ENCODE data around the gene RILPL2. TPM values are rescaled to one million over a fixed set of nuclear protein-coding genes. Genes with fewer than 3 reads are reported as not detected.
"Not testable (repeated sequence)": the region's sequence is repeated elsewhere in the genome, so short reads cannot be mapped to it uniquely, and the experiment has no call there.

RILPL2 gene
- total RNA-seq, 5 donors from 2014 or later (not counting 1 experiment from before 2014, with no cell fraction given), result 6.0 to 10.2 (median 7.1) TPM

DNA sequence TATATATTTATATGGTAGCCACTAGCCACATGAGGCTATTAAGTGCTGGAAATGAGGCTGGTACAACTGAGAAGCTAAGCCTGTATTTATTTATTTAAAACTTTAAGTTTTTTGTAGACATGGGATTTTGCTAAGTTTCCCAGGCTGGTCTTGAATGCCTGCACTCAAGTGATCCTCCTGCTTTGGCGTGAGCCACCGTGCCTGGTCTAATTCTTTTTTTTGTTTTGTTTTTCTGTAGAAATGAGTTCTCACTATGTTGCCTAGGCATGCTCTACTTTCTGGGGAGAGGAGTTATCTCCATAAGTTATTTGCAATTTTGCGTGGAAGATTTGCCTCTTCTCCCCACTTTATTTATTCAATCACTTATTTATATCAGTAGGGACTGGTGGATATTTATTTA is 16.7 kb upstream of the RILPL2 start:
- POLR2A ChIA-PET, result no interaction called here
- CTCF ChIA-PET, result interaction anchor here in 1 of 2 donors (0.7 kb wide), 1 partner anchor 250 kb away, joined by 3 read pairs; no protein-coding TSS in a partner anchor
- H3K27me3 ChIP-seq (replicated peaks in 1 of 2; ENCODE audit: control insufficient read depth in 2 of 2, extremely low read depth in 1 of 2, insufficient read depth in 2 of 2, low read length in 1 of 2), result no peaks in the 10 kb centered on the region
- no peaks in the 10 kb centered on the region for H3K36me3 ChIP-seq (ENCODE audit: control insufficient read depth in 2 of 2, extremely low read depth in 1 of 2, insufficient read depth in 1 of 2, low read length in 1 of 2)
- no peak overlapping the region for H3K27ac ChIP-seq (ENCODE audit: low read length)
- H3K27ac Mint-ChIP-seq, result no peak overlapping the region
- H3K36me3 Mint-ChIP-seq, result no peaks in the 10 kb centered on the region
- peaks cover 0 to 14% of the 10 kb centered on the region in 2 experiments for H3K4me1 ChIP-seq (ENCODE audit: control insufficient read depth in 1 of 2, extremely low read depth in 1 of 2, insufficient read depth in 2 of 2, low read length in 2 of 2)
- no peaks in the 10 kb centered on the region for H3K9me3 ChIP-seq
- no peaks in the 10 kb centered on the region for H3K9me3 Mint-ChIP-seq
- DNase-seq (peak in 1 of 35 experiments; percentile 17), ATAC-seq (replicated peaks in 1 of 4) (no peak)
- H3K4me1 Mint-ChIP-seq, result peaks cover 14 to 18% (median 16%) of the 10 kb centered on the region in 3 donors
- 92% methylated on average over 2 of the region's 3 CpGs for WGBS (ENCODE audit: insufficient coverage)
- H3K4me3 ChIP-seq (ENCODE audit: control insufficient read depth in 1 of 2, extremely low read depth in 1 of 2, low read length in 1 of 2), result no peak overlapping the region
- H3K4me3 Mint-ChIP-seq, result no peak overlapping the region
- no peaks in the 10 kb centered on the region for H3K27me3 Mint-ChIP-seq

DNA sequence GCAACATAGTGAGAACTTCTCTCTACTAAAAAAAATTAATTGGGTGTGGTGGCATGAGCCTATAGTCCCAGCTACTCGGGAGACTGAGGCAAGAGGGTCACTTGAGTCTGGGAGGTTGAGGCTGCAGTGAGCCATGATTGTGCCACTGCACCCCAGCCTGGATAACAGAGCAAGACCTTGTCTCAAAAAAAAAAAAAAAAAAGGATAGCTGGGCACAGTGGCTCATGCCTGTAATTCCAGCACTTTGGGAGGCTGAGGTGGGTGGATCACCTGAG is 15.7 kb upstream of the RILPL2 start:
- not testable (repeated sequence) for H3K36me3 Mint-ChIP-seq; H3K4me3 ChIP-seq (ENCODE audit: control insufficient read depth in 1 of 2, extremely low read depth in 1 of 2, low read length in 1 of 2); ATAC-seq (replicated peaks in 1 of 4); H3K4me3 Mint-ChIP-seq; H3K9me3 Mint-ChIP-seq; H3K27ac ChIP-seq (ENCODE audit: low read length); DNase-seq; H3K36me3 ChIP-seq (ENCODE audit: control insufficient read depth in 2 of 2, extremely low read depth in 1 of 2, insufficient read depth in 1 of 2, low read length in 1 of 2); H3K9me3 ChIP-seq; H3K27me3 ChIP-seq (replicated peaks in 1 of 2; ENCODE audit: control insufficient read depth in 2 of 2, extremely low read depth in 1 of 2, insufficient read depth in 2 of 2, low read length in 1 of 2); H3K27me3 Mint-ChIP-seq; H3K27ac Mint-ChIP-seq
- H3K4me1 ChIP-seq (ENCODE audit: control insufficient read depth in 1 of 2, extremely low read depth in 1 of 2, insufficient read depth in 2 of 2, low read length in 2 of 2), result peaks cover 0 to 17% of the 10 kb centered on the region in 2 experiments
- WGBS (ENCODE audit: insufficient coverage), result no CpG with 5 or more reads among the region's 1 CpG
- peaks cover 17 to 22% (median 18%) of the 10 kb centered on the region in 3 donors for H3K4me1 Mint-ChIP-seq
- POLR2A ChIA-PET, result interaction anchor here (0.6 to 0.7 kb wide), 5 partner anchors 8 to 1357 kb away, joined by 3 to 7 read pairs (median 3); no protein-coding TSS in a partner anchor
- CTCF ChIA-PET, result interaction anchor here in 1 of 2 donors (0.7 kb wide), 1 partner anchor 1222 kb away, joined by 4 read pairs; no protein-coding TSS in a partner anchor

DNA sequence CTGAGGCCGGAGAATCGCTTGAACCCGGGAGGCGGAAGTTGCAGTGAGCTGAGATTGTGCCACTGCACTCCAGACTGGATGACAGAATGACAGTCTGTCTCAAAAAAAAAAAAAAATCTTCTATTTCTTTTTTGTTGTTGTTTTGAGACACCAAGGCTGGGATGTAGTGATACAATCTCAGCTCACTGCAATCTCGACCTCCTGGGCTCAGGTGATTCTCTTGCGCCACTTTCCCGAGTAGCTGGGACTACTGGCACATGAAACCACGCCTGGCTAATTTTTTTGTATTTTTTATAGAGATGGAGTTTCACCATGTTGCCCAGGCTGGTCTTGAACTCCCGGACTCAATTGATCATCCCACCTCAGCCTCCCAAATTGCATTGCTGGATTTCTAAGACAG is 14.2 kb upstream of the RILPL2 start:
- Histone ChIP-seq H3K27me3 (replicated peaks in 1 of 2; ENCODE audit: control insufficient read depth in 2 of 2, extremely low read depth in 1 of 2, insufficient read depth in 2 of 2, low read length in 1 of 2) (no peaks in the 10 kb centered on the region), H3K9me3 (no peaks in the 10 kb centered on the region), H3K4me3 (ENCODE audit: control insufficient read depth in 1 of 2, extremely low read depth in 1 of 2, low read length in 1 of 2) (no peak overlapping the region), H3K36me3 (ENCODE audit: control insufficient read depth in 2 of 2, extremely low read depth in 1 of 2, insufficient read depth in 1 of 2, low read length in 1 of 2) (no peaks in the 10 kb centered on the region), H3K4me1 (ENCODE audit: control insufficient read depth in 1 of 2, extremely low read depth in 1 of 2, insufficient read depth in 2 of 2, low read length in 2 of 2) (peaks cover 4 to 28% of the 10 kb centered on the region in 2 experiments), H3K27ac (ENCODE audit: low read length) (no peak overlapping the region)
- 100% methylated on average over 1 of the region's 9 CpGs for WGBS (ENCODE audit: insufficient coverage)
- no peaks in the 10 kb centered on the region for H3K9me3 Mint-ChIP-seq
- no peak for ATAC-seq (replicated peaks in 1 of 4)
- DNase-seq, result no peak
- peaks cover 26 to 31% (median 27%) of the 10 kb centered on the region in 3 donors for H3K4me1 Mint-ChIP-seq
- ChIA-PET CTCF (interaction anchor here in 1 of 2 donors (0.6 kb wide), 1 partner anchor 89 kb away, joined by 3 read pairs; no protein-coding TSS in a partner anchor), POLR2A (no interaction called here)
- H3K36me3 Mint-ChIP-seq, result no peaks in the 10 kb centered on the region
- H3K27me3 Mint-ChIP-seq, result no peaks in the 10 kb centered on the region
- H3K27ac Mint-ChIP-seq, result peak overlapping the region in 1 of 2 donors; percentile 63
- H3K4me3 Mint-ChIP-seq, result no peak overlapping the region

DNA sequence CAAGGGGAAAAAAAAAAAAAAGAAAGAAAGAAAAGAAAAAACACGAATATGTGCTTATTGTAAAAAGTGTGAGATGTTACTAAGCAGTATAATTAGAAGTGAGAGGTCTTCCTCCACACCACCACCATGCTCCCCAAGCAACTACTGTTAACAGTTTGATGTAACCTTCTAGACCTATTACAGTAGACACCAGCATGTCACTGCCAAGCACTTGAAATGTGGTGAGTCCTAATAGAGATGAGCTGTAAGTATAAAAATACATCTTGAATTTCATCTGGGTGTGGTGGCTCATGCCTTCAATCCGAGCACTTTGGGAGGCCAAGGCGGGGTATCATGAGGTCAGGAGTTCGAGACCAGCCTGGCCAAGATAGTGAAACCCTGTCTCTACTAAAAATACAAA is 13.4 kb upstream of the RILPL2 start:
- Histone ChIP-seq H3K27me3 (replicated peaks in 1 of 2; ENCODE audit: control insufficient read depth in 2 of 2, extremely low read depth in 1 of 2, insufficient read depth in 2 of 2, low read length in 1 of 2) (no peaks in the 10 kb centered on the region), H3K4me1 (ENCODE audit: control insufficient read depth in 1 of 2, extremely low read depth in 1 of 2, insufficient read depth in 2 of 2, low read length in 2 of 2) (peaks cover 4 to 34% of the 10 kb centered on the region in 2 experiments), H3K9me3 (no peaks in the 10 kb centered on the region), H3K27ac (ENCODE audit: low read length) (no peak overlapping the region), H3K4me3 (ENCODE audit: control insufficient read depth in 1 of 2, extremely low read depth in 1 of 2, low read length in 1 of 2) (no peak overlapping the region), H3K36me3 (ENCODE audit: control insufficient read depth in 2 of 2, extremely low read depth in 1 of 2, insufficient read depth in 1 of 2, low read length in 1 of 2) (no peaks in the 10 kb centered on the region)
- no peaks in the 10 kb centered on the region for H3K27me3 Mint-ChIP-seq
- no peak overlapping the region for H3K4me3 Mint-ChIP-seq
- no peak for ATAC-seq (replicated peaks in 1 of 4)
- DNase-seq, result no peak
- peaks cover 30 to 33% (median 31%) of the 10 kb centered on the region in 3 donors for H3K4me1 Mint-ChIP-seq
- no peaks in the 10 kb centered on the region for H3K9me3 Mint-ChIP-seq
- H3K27ac Mint-ChIP-seq, result peak overlapping the region; percentile 84 to 93
- POLR2A ChIA-PET, result interaction anchor here in 1 of 2 donors (0.6 kb wide), 1 partner anchor 85 kb away, joined by 3 read pairs; no protein-coding TSS in a partner anchor
- CTCF ChIA-PET, result no interaction called here
- 100% methylated on average over 3 of the region's 4 CpGs for WGBS (ENCODE audit: insufficient coverage)
- H3K36me3 Mint-ChIP-seq, result no peaks in the 10 kb centered on the region

DNA sequence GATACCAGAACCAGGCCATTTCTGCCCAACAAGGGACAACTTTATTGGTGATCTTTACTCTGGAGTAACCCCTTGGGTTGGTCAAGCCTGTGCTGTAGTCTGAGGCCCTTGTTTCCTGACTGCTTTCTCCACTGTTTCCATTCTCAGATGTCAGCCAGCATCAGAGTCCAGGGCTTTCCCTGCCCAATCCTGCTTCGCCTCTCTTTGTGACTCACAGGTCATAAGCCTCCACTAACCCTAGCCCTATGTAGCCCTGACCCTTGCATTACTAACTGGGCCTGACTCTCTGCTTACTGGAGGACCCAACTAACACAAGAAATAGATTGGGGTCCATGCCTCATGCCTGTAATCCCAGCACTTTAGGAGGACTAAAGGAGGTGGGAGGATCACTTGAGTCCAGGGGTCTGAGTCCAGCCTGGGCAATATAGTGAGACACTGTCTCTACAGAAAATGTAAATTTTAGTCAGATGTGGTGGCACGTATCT is 12.8 kb upstream of the RILPL2 start:
- peak overlapping the region; percentile 84 to 93 for H3K27ac Mint-ChIP-seq
- ATAC-seq (replicated peaks in 1 of 4), result no peak
- H3K36me3 ChIP-seq (ENCODE audit: control insufficient read depth in 2 of 2, extremely low read depth in 1 of 2, insufficient read depth in 1 of 2, low read length in 1 of 2), result no peaks in the 10 kb centered on the region
- H3K36me3 Mint-ChIP-seq, result no peaks in the 10 kb centered on the region
- WGBS (ENCODE audit: insufficient coverage), result 92% methylated on average over 2 of the region's 2 CpGs
- H3K27me3 Mint-ChIP-seq, result no peaks in the 10 kb centered on the region
- peaks cover 31 to 35% (median 34%) of the 10 kb centered on the region in 3 donors for H3K4me1 Mint-ChIP-seq
- peak overlapping the region; percentile 79 for H3K27ac ChIP-seq (ENCODE audit: low read length)
- ChIA-PET CTCF (interaction anchor here in 1 of 2 donors (1.0 to 1.5 kb wide), 2 partner anchors 9 to 14 kb away, joined by 4 read pairs; partner anchors contain the start of gene SNRNP35), POLR2A (interaction anchor here (0.6 to 0.9 kb wide), 3 partner anchors 9 to 153 kb away, joined by 3 to 7 read pairs (median 3); partner anchors contain the start of gene SNRNP35 (in 1 of the 2))
- H3K9me3 Mint-ChIP-seq, result no peaks in the 10 kb centered on the region
- no peak overlapping the region for H3K4me3 ChIP-seq (ENCODE audit: control insufficient read depth in 1 of 2, extremely low read depth in 1 of 2, low read length in 1 of 2)
- H3K9me3 ChIP-seq, result no peaks in the 10 kb centered on the region
- H3K4me1 ChIP-seq (ENCODE audit: control insufficient read depth in 1 of 2, extremely low read depth in 1 of 2, insufficient read depth in 2 of 2, low read length in 2 of 2), result peaks cover 4 to 34% of the 10 kb centered on the region in 2 experiments
- DNase-seq, result no peak
- H3K4me3 Mint-ChIP-seq, result peak overlapping the region in 2 of 3 donors; percentile 41 to 49
- H3K27me3 ChIP-seq (replicated peaks in 1 of 2; ENCODE audit: control insufficient read depth in 2 of 2, extremely low read depth in 1 of 2, insufficient read depth in 2 of 2, low read length in 1 of 2), result no peaks in the 10 kb centered on the region

DNA sequence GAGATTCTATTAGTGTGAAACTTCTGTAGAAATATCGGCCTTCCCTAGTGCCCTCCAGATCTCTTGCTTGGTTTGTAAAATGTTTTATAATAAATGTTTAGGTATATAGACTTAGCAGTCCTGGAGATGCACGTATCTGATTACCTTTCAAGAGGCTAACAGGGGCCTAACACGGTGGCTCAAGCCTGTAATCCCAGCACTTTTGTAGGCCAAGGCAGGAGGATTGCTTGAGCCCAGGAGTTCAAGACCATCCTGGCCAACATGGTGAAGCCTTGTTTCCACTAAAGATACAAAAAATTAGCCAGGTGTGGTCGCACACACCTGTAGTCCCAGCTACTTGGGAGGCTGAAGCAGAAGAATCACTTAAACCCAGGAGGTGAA is 9.8 kb upstream of the RILPL2 start:
- Histone ChIP-seq H3K9me3 (no peaks in the 10 kb centered on the region), H3K27me3 (replicated peaks in 1 of 2; ENCODE audit: control insufficient read depth in 2 of 2, extremely low read depth in 1 of 2, insufficient read depth in 2 of 2, low read length in 1 of 2) (no peaks in the 10 kb centered on the region), H3K4me3 (ENCODE audit: control insufficient read depth in 1 of 2, extremely low read depth in 1 of 2, low read length in 1 of 2) (no peak overlapping the region), H3K4me1 (ENCODE audit: control insufficient read depth in 1 of 2, extremely low read depth in 1 of 2, insufficient read depth in 2 of 2, low read length in 2 of 2) (peaks cover 4 to 34% of the 10 kb centered on the region in 2 experiments), H3K36me3 (ENCODE audit: control insufficient read depth in 2 of 2, extremely low read depth in 1 of 2, insufficient read depth in 1 of 2, low read length in 1 of 2) (no peaks in the 10 kb centered on the region), H3K27ac (ENCODE audit: low read length) (peak overlapping the region; percentile 34)
- Mint-ChIP-seq H3K27me3 (no peaks in the 10 kb centered on the region), H3K4me1 (peaks cover 31 to 35% (median 34%) of the 10 kb centered on the region in 3 donors), H3K4me3 (peak overlapping the region in 1 of 3 donors; percentile 53), H3K36me3 (no peaks in the 10 kb centered on the region), H3K9me3 (no peaks in the 10 kb centered on the region), H3K27ac (peak overlapping the region; percentile 86 to 90)
- ATAC-seq (replicated peaks in 1 of 4) (no peak), DNase-seq (no peak)
- POLR2A ChIA-PET, result interaction anchor here in 1 of 2 donors (0.6 to 0.7 kb wide), 2 partner anchors 20 to 461 kb away, joined by 3 to 4 read pairs; no protein-coding TSS in a partner anchor
- CTCF ChIA-PET, result interaction anchor here in 1 of 2 donors (0.7 kb wide), 1 partner anchor 1098 kb away, joined by 6 read pairs; no protein-coding TSS in a partner anchor
- 68% methylated on average over 2 of the region's 4 CpGs for WGBS (ENCODE audit: insufficient coverage)
